K562 (cell line): ENCODE results near the gene MYO1F. TPM values are rescaled to one million over a fixed set of nuclear protein-coding genes. Genes with fewer than 3 reads are reported as not detected.

ENCODE experiments used
- ATF7 ChIP-seq: fragments of 450-650 bp; IDR thresholded peaks from 2 replicates; pipeline ENCODE4 v1.7.1; 2014; ENCODE audit warnings: mild to moderate bottlenecking, moderate library complexity
- CEBPG ChIP-seq, 3 experiments: fragments of 200-800 bp in 1 of 3; sonication (Bioruptor generic) in 1 of 3; sonication (generic) in 1 of 3; formaldehyde crosslinking in 1 of 3; IDR thresholded peaks in 2 of 3; conservative IDR thresholded peaks in 1 of 3; 2 replicates each; pipeline versions ENCODE4 v1.6.1 to v1.8.0; 2016 to 2022; ENCODE audit warnings: missing compliant biosample characterization in 2 of 3, missing genetic modification characterization in 2 of 3, mild to moderate bottlenecking in 1 of 3, missing genetic modification reagents in 1 of 3
- CTBP1 ChIP-seq: fragments of 450-650 bp; IDR thresholded peaks from 2 replicates; pipeline ENCODE4 v1.6.1; 2016; ENCODE audit warnings: borderline replicate concordance
- DPF2 ChIP-seq: fragments of 450-650 bp; IDR thresholded peaks from 2 replicates; pipeline ENCODE4 v1.6.1; 2016
- E4F1 ChIP-seq: fragments of 250-450 bp; sonication (Bioruptor Pico); IDR thresholded peaks from 2 replicates; pipeline ENCODE4 v1.5.0; 2021; ENCODE audit warnings: mild to moderate bottlenecking, borderline replicate concordance
- EGR1 ChIP-seq: fragments of 450-650 bp; conservative IDR thresholded peaks from 2 replicates; pipeline ENCODE4 v1.6.1; 2017; ENCODE audit warnings: mild to moderate bottlenecking
- KDM4B ChIP-seq, 2 experiments: fragments of 450-650 bp in 1 of 2; sonication (generic) in 1 of 2; IDR thresholded peaks; 2 replicates each; pipeline ENCODE4 v1.6.1; 2016 to 2017; ENCODE audit warnings: borderline replicate concordance in 2 of 2, antibody characterized with exemption in 1 of 2, low read depth in 1 of 2, mild to moderate bottlenecking in 1 of 2
- MAX ChIP-seq: sonication (generic); formaldehyde crosslinking; IDR thresholded peaks from 2 replicates; pipeline ENCODE4 v1.9.0; 2022; ENCODE audit warnings: mild to moderate bottlenecking, missing genetic modification reagents
- MECOM ChIP-seq: fragments of 250-450 bp; sonication (Bioruptor Pico); IDR thresholded peaks from 2 replicates; pipeline ENCODE4 v1.8.0; 2022; ENCODE audit warnings: inconsistent platforms
- SMAD1 ChIP-seq: fragments of 150-350 bp; IDR thresholded peaks from 2 replicates; pipeline ENCODE4 v1.6.1; 2014; ENCODE audit warnings: low read length, low read depth; ENCODE audit not compliant: partially characterized antibody
- SMARCA4 ChIP-seq: fragments of 450-650 bp; IDR thresholded peaks from 2 replicates; pipeline ENCODE4 v1.6.1; 2016
- TCF15 ChIP-seq: fragments of 250-450 bp; sonication (Bioruptor Pico); IDR thresholded peaks from 2 replicates; pipeline ENCODE4 v1.8.0; 2022; ENCODE audit warnings: moderate library complexity, mild to moderate bottlenecking, inconsistent platforms
- ZBTB11 ChIP-seq, 3 experiments: fragments of 200-800 bp in 1 of 3; fragments of 250-450 bp in 1 of 3; fragments of 450-650 bp in 1 of 3; sonication (Bioruptor Pico) in 1 of 3; sonication (Bioruptor generic) in 1 of 3; formaldehyde crosslinking in 1 of 3; IDR thresholded peaks; 2 replicates each; pipeline versions ENCODE4 v1.6.1 to v1.8.0; 2016 to 2022; ENCODE audit warnings: mild to moderate bottlenecking in 2 of 3, missing genetic modification characterization in 2 of 3, missing compliant biosample characterization in 1 of 3, moderate library complexity in 1 of 3
- ZBTB2 ChIP-seq: fragments of 450-650 bp; IDR thresholded peaks from 2 replicates; pipeline ENCODE4 v1.6.1; 2016; ENCODE audit warnings: antibody characterized with exemption
- polyA plus RNA-seq, 8 experiments: library from polyadenylated mRNA; depleted of rRNA in 4 of 8; stranded (reverse) in 5 of 8; unstranded in 3 of 8; fragments of >200 nt; fragmentation: Nextera tagmentation in 2 of 8; fragmentation: Illumina TruSeq in 1 of 8; extraction: Ambion mirVana in 2 of 8; extraction: Trizol in 1 of 8; gene quantifications; 2 replicates each; pipeline versions ENCODE4 v1.2.1 to v1.2.3, GENCODE V29; 2011 to 2014; ENCODE audit warnings: inconsistent platforms in 1 of 8, missing spikeins in 1 of 8
- total RNA-seq, 7 experiments: library from RNA; depleted of rRNA in 6 of 7; stranded (reverse); fragments of >200 nt in 6 of 7; fragmentation: Illumina TruSeq in 2 of 7; extraction: Trizol in 2 of 7; gene quantifications; 2 replicates each; pipeline versions ENCODE4 v1.2.1 to v1.2.3, GENCODE V29; 2011 to 2021; ENCODE audit warnings: low replicate concordance in 1 of 7

Gene MYO1F
- total and polyA plus RNA-seq, 9 of the 15 experiments (the other 6 are each of a cell fraction or from before 2014, with no cell fraction given), result 0.78 to 9.4 (median 4.3) TPM

- TF ChIP-seq E4F1 (CRISPR knock-in tag) (no peak), MAX (CRISPR knock-in tag) (no peak; the same call in 1 of the 2 replicates), MECOM (CRISPR knock-in tag) (peak; percentile 46; the same call in 1 of the 2 replicates), EGR1 (peak; percentile 48), KDM4B (IDR thresholded peaks at IDR 0.05; ENCODE audit: borderline replicate concordance in 2 of 2, low read depth in 1 of 2) (0 out of 4 replicates have a peak, but pooled peaks of 1 of the 2 experiments have one; percentile 57), CEBPG (CRISPR knock-in tag; IDR thresholded peaks at IDR 0.05) (peak; percentile 84), CEBPG (tag; conservative IDR thresholded peaks at IDR 0.05 in 1 of 2, IDR thresholded peaks at IDR 0.05 in 1 of 2) (peak; percentile 21 to 66; a peak in 2 of 4 replicates), TCF15 (CRISPR knock-in tag) (no peak), DPF2 (peak; percentile 82), ZBTB2 (peak; percentile 81), SMARCA4 (peak; percentile 60; the same call in 1 of the 2 replicates), SMAD1 (peak; percentile 71), CTBP1 (peak; percentile 61; the same call in 1 of the 2 replicates), ZBTB11 (CRISPR knock-in tag; IDR thresholded peaks at IDR 0.05) (peak in 1 of 3 experiments; percentile 78; a peak in 2 of 6 replicates), ATF7 (peak; percentile 91)
These were observed 63.3 kb downstream of the MYO1F start, which contains the start of gene ZNF414 (continued) for GRCh38 chr19:8513687-8514504.
